Astrocyte of the spinal cord (primary cell): ENCODE data around the gene KRTAP16-1.
A peak's percentile ranks its signal among the peaks of the same experiment; 100 is the strongest.

Experiments used
- DNase-seq: peaks from one replicate; pipeline ENCODE4 v3.0.0; 2011; ENCODE audit warnings: low read depth, low spot score
- H3K4me3 ChIP-seq: 2 replicates; pipeline ENCODE4 v1.5.1; 2011; ENCODE audit warnings: low read depth, mild to moderate bottlenecking, low read length, moderate library complexity
- CTCF ChIP-seq: IDR thresholded peaks from 2 replicates; pipeline ENCODE4 v1.5.1; 2012; ENCODE audit warnings: low read depth, mild to moderate bottlenecking, low read length, inconsistent platforms
- in situ Hi-C: cut with HindIII; loops from 2 replicates; pipeline ENCODE4 v1.10.0; 2017; ENCODE audit warnings: low sequenced_read_pairs

KRTAP16-1 gene

GRCh38 chr17:41329279-41329948 lies 20.3 kb upstream of the KRTAP16-1 start:
- H3K4me3 ChIP-seq: no peak overlapping the region
- peak; percentile 38 for DNase-seq
- in situ Hi-C loops: no loop called here

GRCh38 chr17:41328207-41328606 lies 19.1 kb upstream of the KRTAP16-1 start:
- in situ Hi-C loops: no loop called here
- H3K4me3 ChIP-seq: no peak overlapping the region
- TF ChIP-seq CTCF: no peak
- no peak for DNase-seq

More at GRCh38 chr17:41329279-41329948, 20.3 kb upstream of the KRTAP16-1 start:
- TF ChIP-seq CTCF: peak; percentile 91

- in situ Hi-C loops: no loop called here
- TF ChIP-seq CTCF: no peak
- no peak for DNase-seq
- no peak overlapping the region for H3K4me3 ChIP-seq
These were observed 18.5 kb upstream of the KRTAP16-1 start for GRCh38 chr17:41327411-41328120.

- in situ Hi-C loops: no loop called here
These were observed 17.4 kb upstream of the KRTAP16-1 start for GRCh38 chr17:41326173-41327145.

GRCh38 chr17:41325611-41326010 lies 16.5 kb upstream of the KRTAP16-1 start:
- H3K4me3 ChIP-seq: no peak overlapping the region
- no peak for DNase-seq
- in situ Hi-C loops: no loop called here
- no peak for TF ChIP-seq CTCF

More at GRCh38 chr17:41326173-41327145, 17.4 kb upstream of the KRTAP16-1 start:
- no peak for DNase-seq
- no peak for TF ChIP-seq CTCF
- H3K4me3 ChIP-seq: no peak overlapping the region

GRCh38 chr17:41325126-41325525 lies 16.0 kb upstream of the KRTAP16-1 start:
- no peak overlapping the region for H3K4me3 ChIP-seq
- in situ Hi-C loops: no loop called here
- DNase-seq: no peak
- TF ChIP-seq CTCF: no peak
